HG03135 (cell line): ENCODE data around the gene UQCR11.

Experiments
- ATAC-seq: cut with Tn5 transposase; IDR thresholded peaks from one replicate; pipeline ENCODE4 v1.9.1; 2021; ENCODE audit warnings: mild to moderate bottlenecking, moderate library complexity; ENCODE audit not compliant: unreplicated experiment

The UQCR11 gene

GRCh38 chr19:1592755-1593500 lies 12.3 kb downstream of the UQCR11 start, which contains the start of gene MBD3:
TSS of gene MBD3 (minus strand) at chr19:1592865. CDS start at chr19:1592631, 234 bp downstream.
- ATAC-seq, result peak; percentile 62

- ATAC-seq, result peak; percentile 69
These were observed 13.1 kb downstream of the UQCR11 start for GRCh38 chr19:1592024-1592754.

- no peak for ATAC-seq
These were observed 13.7 kb downstream of the UQCR11 start for GRCh38 chr19:1591421-1592023.

GRCh38 chr19:1590641-1591397 lies 14.4 kb downstream of the UQCR11 start:
- no peak for ATAC-seq

- no peak for ATAC-seq
These were observed 17.4 kb downstream of the UQCR11 start for GRCh38 chr19:1587872-1588271.

GRCh38 chr19:1585243-1585580 lies 20.1 kb downstream of the UQCR11 start:
- no peak for ATAC-seq

GRCh38 chr19:1584500-1585242 lies 20.6 kb downstream of the UQCR11 start:
- no peak for ATAC-seq

- no peak for ATAC-seq
These were observed 23.1 kb downstream of the UQCR11 start for GRCh38 chr19:1582201-1582600.

GRCh38 chr19:1580957-1581356 lies 24.3 kb downstream of the UQCR11 start:
- ATAC-seq, result no peak

- no peak for ATAC-seq
These were observed 24.9 kb downstream of the UQCR11 start for GRCh38 chr19:1580382-1580781.

GRCh38 chr19:1579222-1579621 lies 26.0 kb downstream of the UQCR11 start:
- ATAC-seq, result no peak

- ATAC-seq, result no peak
These were observed 27.2 kb downstream of the UQCR11 start for GRCh38 chr19:1577929-1578618.

- ATAC-seq, result no peak
These were observed 28.0 kb downstream of the UQCR11 start for GRCh38 chr19:1577090-1577928.

- ATAC-seq, result no peak
These were observed 28.8 kb downstream of the UQCR11 start for GRCh38 chr19:1576242-1577089.

GRCh38 chr19:1575323-1576241 lies 29.7 kb downstream of the UQCR11 start:
- ATAC-seq, result no peak

GRCh38 chr19:1574354-1575136 lies 30.7 kb downstream of the UQCR11 start:
- no peak for ATAC-seq
